ENCODE measurements around the gene EPG5.

EPG5 gene

GRCh38 chr18:45967007-45967706, at the start of gene EPG5:
EPG5 (minus strand) TSS chr18:45967329; CDS start chr18:45967239, 90 bp downstream.
- H3K27me3 ChIP-seq = no peaks in the 10 kb centered on the region
- peak within 1 kb of the TSS; percentile 78 to 97 (median 89) for H3K4me2 ChIP-seq
- H3K4me1 ChIP-seq = peaks cover 21 to 33% (median 26%) of the 10 kb centered on the region in 10 experiments
- peak within 1 kb of the TSS; percentile 81 to 92 (median 89) for H3K9ac ChIP-seq
- peaks cover 0 to 15% (median 11%) of the 10 kb centered on the region in 11 experiments; a peak in 14 of 22 replicates for H3K36me3 ChIP-seq
- peaks cover 0 to 4% (median 0%) of the 10 kb centered on the region in 11 experiments; a peak in 2 of 22 replicates for H3K9me3 ChIP-seq (replicated peaks in 1 of 11)
- TF ChIP-seq Cebpa-rat (IDR thresholded peaks at IDR 0.05) = no peak
- H4K20me1 ChIP-seq = peaks cover 0 to 16% (median 2%) of the 10 kb centered on the region in 11 experiments; a peak in 7 of 22 replicates
- H3K27ac ChIP-seq = peak within 1 kb of the TSS; percentile 63 to 90 (median 80)
- peak within 1 kb of the TSS; percentile 87 to 99 (median 94) for H3K4me3 ChIP-seq

GRCh38 chr18:46013484-46014189, 46.5 kb upstream of the EPG5 start:
- Histone ChIP-seq H3K4me1 (peaks cover 13 to 48% (median 27%) of the 10 kb centered on the region in 10 experiments), H3K4me2 (peak overlapping the region; percentile 26 to 69 (median 41); a peak in 21 of 22 replicates), H3K27me3 (no peaks in the 10 kb centered on the region), H3K4me3 (no peak overlapping the region), H3K9ac (no peak overlapping the region), H3K9me3 (replicated peaks in 1 of 11) (no peaks in the 10 kb centered on the region), H4K20me1 (no peaks in the 10 kb centered on the region; a peak in 1 of 22 replicates), H3K36me3 (no peaks in the 10 kb centered on the region), H3K27ac (peak overlapping the region in 2 of 11 experiments; percentile 2 to 30; a peak in 3 of 22 replicates)
- no peak for TF ChIP-seq Cebpa-rat (IDR thresholded peaks at IDR 0.05)

GRCh38 chr18:46010676-46011075, 43.5 kb upstream of the EPG5 start:
- Histone ChIP-seq H3K27ac (no peak overlapping the region), H3K9me3 (replicated peaks in 1 of 11) (no peaks in the 10 kb centered on the region), H3K9ac (no peak overlapping the region), H4K20me1 (no peaks in the 10 kb centered on the region; a peak in 1 of 22 replicates), H3K36me3 (no peaks in the 10 kb centered on the region), H3K4me3 (no peak overlapping the region), H3K4me1 (peaks cover 13 to 51% (median 27%) of the 10 kb centered on the region in 10 experiments), H3K27me3 (no peaks in the 10 kb centered on the region), H3K4me2 (peak overlapping the region in 3 of 11 experiments; percentile 82 to 90 (median 85); a peak in 6 of 22 replicates)
- TF ChIP-seq Cebpa-rat (IDR thresholded peaks at IDR 0.05) = no peak

- peaks cover 13 to 51% (median 27%) of the 10 kb centered on the region in 10 experiments for H3K4me1 ChIP-seq
- no peak overlapping the region for H3K4me3 ChIP-seq
- TF ChIP-seq Cebpa-rat (IDR thresholded peaks at IDR 0.05) = no peak
- peak overlapping the region in 4 of 11 experiments; percentile 19 to 58 (median 31); a peak in 4 of 22 replicates for H3K27ac ChIP-seq
- no peaks in the 10 kb centered on the region for H4K20me1 ChIP-seq
- H3K4me2 ChIP-seq = peak overlapping the region in 6 of 11 experiments; percentile 21 to 90 (median 78); a peak in 10 of 22 replicates
- H3K9me3 ChIP-seq (replicated peaks in 1 of 11) = no peaks in the 10 kb centered on the region
- H3K9ac ChIP-seq = peak overlapping the region in 1 of 11 experiments; percentile 28; a peak in 1 of 22 replicates
- no peaks in the 10 kb centered on the region for H3K27me3 ChIP-seq
- no peaks in the 10 kb centered on the region for H3K36me3 ChIP-seq
Measured at GRCh38 chr18:46010050-46010449, 42.9 kb upstream of the EPG5 start.

GRCh38 chr18:46009125-46009840, 42.2 kb upstream of the EPG5 start:
- H3K9me3 ChIP-seq (replicated peaks in 1 of 11) = no peaks in the 10 kb centered on the region
- H3K9ac ChIP-seq = no peak overlapping the region
- no peak for TF ChIP-seq Cebpa-rat (IDR thresholded peaks at IDR 0.05)
- peak overlapping the region in 7 of 11 experiments; percentile 8 to 90 (median 73); a peak in 11 of 22 replicates for H3K4me2 ChIP-seq
- H3K27ac ChIP-seq = peak overlapping the region in 5 of 11 experiments; percentile 13 to 58 (median 22); a peak in 5 of 22 replicates
- H3K27me3 ChIP-seq = no peaks in the 10 kb centered on the region
- peaks cover 13 to 43% (median 23%) of the 10 kb centered on the region in 10 experiments for H3K4me1 ChIP-seq
- no peaks in the 10 kb centered on the region for H3K36me3 ChIP-seq
- H4K20me1 ChIP-seq = no peaks in the 10 kb centered on the region
- H3K4me3 ChIP-seq = no peak overlapping the region

GRCh38 chr18:46008531-46008930, 41.4 kb upstream of the EPG5 start:
- no peaks in the 10 kb centered on the region for H3K9me3 ChIP-seq (replicated peaks in 1 of 11)
- TF ChIP-seq Cebpa-rat (IDR thresholded peaks at IDR 0.05) = no peak
- no peaks in the 10 kb centered on the region for H3K36me3 ChIP-seq

GRCh38 chr18:46007165-46007564, 40.0 kb upstream of the EPG5 start:
- Histone ChIP-seq H3K4me3 (no peak overlapping the region), H3K36me3 (no peaks in the 10 kb centered on the region), H3K27ac (no peak overlapping the region), H3K4me2 (no peak overlapping the region), H3K9ac (no peak overlapping the region), H4K20me1 (no peaks in the 10 kb centered on the region), H3K27me3 (no peaks in the 10 kb centered on the region), H3K4me1 (peaks cover 0 to 28% (median 9%) of the 10 kb centered on the region in 10 experiments; a peak in 11 of 20 replicates), H3K9me3 (replicated peaks in 1 of 11) (peaks cover under 1 to 13% (median 5%) of the 10 kb centered on the region in 11 experiments; a peak in 16 of 22 replicates)
- no peak for TF ChIP-seq Cebpa-rat (IDR thresholded peaks at IDR 0.05)

More at GRCh38 chr18:46008531-46008930, 41.4 kb upstream of the EPG5 start:
- Histone ChIP-seq H3K27ac (no peak overlapping the region; a peak in 1 of 22 replicates), H3K27me3 (no peaks in the 10 kb centered on the region), H4K20me1 (no peaks in the 10 kb centered on the region), H3K4me3 (no peak overlapping the region), H3K9ac (no peak overlapping the region), H3K4me2 (peak overlapping the region in 4 of 11 experiments; percentile 56 to 90 (median 78); a peak in 7 of 22 replicates), H3K4me1 (peaks cover 6 to 36% (median 16%) of the 10 kb centered on the region in 10 experiments)

GRCh38 chr18:46002934-46003333, 35.8 kb upstream of the EPG5 start:
- Histone ChIP-seq H3K36me3 (no peaks in the 10 kb centered on the region), H3K27ac (no peak overlapping the region), H3K4me3 (no peak overlapping the region), H3K4me2 (no peak overlapping the region), H3K27me3 (no peaks in the 10 kb centered on the region), H3K9ac (no peak overlapping the region), H3K9me3 (replicated peaks in 1 of 11) (peaks cover 5 to 20% (median 10%) of the 10 kb centered on the region in 11 experiments; a peak in 16 of 22 replicates), H3K4me1 (peaks cover 0 to 15% (median 8%) of the 10 kb centered on the region in 10 experiments; a peak in 12 of 20 replicates), H4K20me1 (no peaks in the 10 kb centered on the region)
- no peak for TF ChIP-seq Cebpa-rat (IDR thresholded peaks at IDR 0.05)

Data from BLaER1 treated with 17β-estradiol and CSF1 and Interleukin-3, amounts not matched to agents 10 nM and 100 nM (cell line).